ENCODE results near the gene HHAT.

Gene HHAT

DNA sequence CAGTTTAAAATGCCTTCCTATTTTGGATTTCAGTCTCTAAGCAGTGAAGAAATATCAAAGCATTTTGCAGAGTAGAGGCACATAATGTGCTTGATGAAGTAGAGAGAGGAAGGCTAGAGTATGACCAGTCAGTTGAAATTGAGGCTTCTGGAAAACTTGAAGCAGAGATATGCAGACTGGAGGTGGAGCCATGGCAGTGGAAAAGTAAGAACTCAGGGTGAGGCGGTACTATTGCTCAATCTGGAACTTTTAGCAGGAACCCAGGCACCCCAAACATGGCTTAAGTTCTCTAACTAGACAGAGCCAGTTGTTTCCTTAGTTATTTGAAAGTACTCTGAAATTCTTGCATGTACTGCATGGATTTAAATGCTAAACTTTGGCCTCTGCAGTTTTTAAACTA, 288.6 kb downstream of the HHAT start:
- no peak for DNase-seq

DNA sequence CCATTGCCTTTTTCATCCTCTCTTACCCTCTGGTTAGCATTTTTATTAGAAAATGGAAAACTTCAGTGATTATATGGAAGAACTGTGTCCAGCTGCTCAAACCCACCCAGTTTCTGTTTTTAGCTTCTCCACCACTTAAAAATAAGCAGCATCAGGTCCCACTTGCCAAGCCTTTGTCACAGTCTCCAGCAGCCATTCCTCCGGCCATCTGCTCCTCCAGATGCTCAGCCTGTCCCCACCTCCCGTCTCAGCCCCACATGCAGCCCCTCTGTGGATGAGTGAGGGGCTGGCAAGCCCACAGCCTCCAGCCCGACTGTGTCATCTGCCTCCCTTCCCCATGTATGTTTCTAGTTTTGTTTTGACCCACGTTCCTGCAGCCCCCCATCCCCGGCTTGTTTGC, 289.7 kb downstream of the HHAT start:
- no peak for DNase-seq

DNA sequence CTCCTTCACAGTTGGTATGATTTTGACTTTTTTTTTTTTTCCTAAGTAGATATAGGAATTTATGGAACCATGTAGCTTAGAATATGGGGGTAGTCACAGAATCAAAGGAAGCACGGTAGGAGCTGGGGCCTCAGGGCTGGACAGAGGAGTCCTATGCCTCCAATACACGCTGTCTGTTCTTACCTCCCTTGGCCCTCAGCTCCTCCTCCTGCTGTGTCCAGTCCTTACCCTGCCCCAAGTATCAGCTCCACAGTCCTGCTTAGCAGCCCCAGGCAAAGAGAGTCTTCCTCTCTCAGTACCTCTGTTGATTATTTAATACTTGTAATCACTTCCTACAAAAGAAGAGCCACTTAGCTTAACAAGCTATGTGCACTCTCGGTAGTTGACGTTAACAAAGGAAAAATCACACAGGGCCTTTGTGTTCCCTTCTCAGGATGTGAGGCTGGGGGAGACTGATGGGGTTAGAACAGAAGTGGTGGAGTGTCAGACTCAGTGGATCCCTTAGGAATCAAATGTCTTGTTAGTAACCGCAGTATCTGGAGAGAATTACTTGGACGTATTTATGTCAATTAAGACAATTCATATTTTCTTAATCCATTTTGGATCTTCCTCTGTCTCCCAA, 292.3 kb downstream of the HHAT start:
- DNase-seq, result no peak

DNA sequence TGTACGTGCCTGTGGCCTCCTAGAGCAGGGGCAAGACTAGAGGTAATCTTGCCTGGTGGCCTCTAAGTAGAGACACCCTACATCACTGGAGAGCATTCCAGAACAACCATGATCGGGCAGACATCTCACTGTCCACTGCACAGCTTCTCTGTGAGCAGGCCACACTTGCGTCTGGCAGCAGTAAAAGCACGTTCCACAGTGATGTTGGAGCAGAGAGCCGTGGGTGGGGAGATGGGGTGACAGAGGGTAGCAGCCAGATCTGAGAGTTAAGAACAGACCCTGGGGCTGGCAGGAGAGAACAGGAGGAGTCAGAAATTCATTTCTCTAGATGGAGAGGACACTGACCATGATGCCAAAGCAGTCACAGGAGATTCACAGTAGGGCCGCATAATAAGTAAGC, 293.0 kb downstream of the HHAT start:
- no peak for DNase-seq

DNA sequence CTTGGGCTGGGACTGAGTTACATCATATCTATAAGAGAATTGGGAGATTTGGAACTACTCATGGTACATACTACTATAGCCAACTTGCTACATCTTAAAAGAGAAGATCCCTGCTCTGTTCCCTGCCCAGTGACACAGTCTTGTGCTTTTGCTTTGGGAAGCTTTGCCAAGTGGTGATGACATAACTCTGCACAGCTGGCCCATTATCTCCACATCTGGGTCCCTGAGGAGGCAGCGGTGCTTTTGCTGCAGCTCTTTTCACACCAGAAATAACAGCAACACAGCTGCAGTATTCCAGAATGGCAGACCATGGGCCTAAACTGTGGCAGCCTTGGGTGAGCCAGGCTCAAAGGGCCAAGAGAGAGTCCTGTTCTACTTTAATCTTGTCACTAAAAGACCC, 296.0 kb downstream of the HHAT start:
- DNase-seq, result no peak

- DNase-seq, result no peak
Observed at GRCh38 chr1:210625715-210626114, 297.0 kb downstream of the HHAT start.

DNA sequence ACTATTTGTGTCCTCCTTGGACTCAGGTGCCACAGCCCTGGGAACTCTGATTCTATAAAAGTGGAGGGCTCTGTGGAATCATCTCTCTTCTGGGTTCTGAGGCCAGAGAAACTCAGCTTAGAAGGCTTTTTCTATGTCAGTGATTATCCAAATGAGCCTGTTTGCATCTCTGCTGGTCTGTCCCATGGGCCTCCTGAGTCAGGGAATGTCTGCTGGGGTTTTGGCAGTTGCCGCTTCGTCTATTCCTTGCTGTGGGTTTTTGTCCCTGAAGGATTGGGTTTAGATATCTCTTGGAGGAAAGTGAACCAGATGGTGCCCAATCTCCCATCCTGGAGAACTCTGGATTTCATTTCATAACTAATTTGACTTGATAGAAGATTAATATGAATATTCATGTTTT, 297.6 kb downstream of the HHAT start:
- DNase-seq, result no peak

DNA sequence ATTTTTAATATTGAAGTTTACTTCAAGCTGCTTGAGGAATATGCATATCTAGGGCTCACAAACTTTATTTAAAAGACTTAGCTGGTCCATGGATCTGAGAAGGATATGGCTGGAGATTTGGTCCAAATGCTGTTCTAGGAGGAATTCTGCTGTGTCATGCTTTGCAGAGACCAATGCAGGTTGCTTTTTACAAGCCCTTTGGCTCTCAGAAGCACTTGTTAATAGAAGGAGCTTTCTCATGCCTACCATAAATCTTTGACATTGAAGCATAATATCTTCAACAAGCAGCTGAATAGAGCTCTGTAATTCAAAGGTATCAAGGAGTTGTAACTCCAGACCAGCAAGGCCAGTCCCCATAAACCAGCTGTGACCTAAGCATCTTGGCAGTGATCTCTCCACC, 299.1 kb downstream of the HHAT start:
- no peak for DNase-seq

DNA sequence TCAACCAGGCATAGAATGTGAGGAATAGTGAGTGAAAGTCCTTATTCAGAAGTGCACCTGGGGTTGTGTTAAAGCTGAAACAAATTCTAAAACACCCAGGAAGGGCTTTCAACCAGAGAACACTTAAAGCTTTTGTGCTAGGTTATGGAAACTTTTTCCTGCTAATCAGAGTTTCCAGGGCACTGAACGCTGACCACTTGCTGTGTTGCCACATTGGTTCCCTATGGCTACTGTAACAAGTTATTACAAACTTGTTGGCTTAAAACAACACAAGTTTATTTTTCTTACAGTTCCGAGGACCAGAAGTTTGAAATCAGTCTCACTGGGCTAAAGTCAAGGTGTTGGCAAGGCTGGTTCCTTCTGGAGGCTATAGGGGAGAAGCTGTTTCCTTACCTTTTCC, 300.6 kb downstream of the HHAT start:
- DNase-seq, result no peak

DNA sequence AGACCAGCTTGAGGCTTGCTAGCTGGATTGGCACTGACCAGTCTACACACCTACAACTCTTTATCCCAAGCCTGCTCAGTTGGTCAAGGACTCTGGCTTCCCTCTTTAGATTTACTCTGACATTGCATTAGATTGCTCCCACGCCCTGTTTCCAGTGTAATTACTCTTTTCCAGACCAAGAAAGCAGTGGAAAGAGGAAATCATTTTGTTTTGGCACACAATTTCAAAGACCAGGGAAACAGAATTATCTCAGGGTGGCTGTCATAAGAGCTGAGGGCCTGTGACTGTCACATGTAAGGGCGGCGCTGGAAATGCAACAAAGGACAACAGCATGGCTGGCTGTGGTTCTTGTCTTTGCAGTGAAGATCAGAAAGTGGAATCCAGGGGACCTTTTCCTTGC, 302.7 kb downstream of the HHAT start:
- no peak for DNase-seq

GRCh38 chr1:210633140-210633539, 304.4 kb downstream of the HHAT start:
- no peak for DNase-seq

DNA sequence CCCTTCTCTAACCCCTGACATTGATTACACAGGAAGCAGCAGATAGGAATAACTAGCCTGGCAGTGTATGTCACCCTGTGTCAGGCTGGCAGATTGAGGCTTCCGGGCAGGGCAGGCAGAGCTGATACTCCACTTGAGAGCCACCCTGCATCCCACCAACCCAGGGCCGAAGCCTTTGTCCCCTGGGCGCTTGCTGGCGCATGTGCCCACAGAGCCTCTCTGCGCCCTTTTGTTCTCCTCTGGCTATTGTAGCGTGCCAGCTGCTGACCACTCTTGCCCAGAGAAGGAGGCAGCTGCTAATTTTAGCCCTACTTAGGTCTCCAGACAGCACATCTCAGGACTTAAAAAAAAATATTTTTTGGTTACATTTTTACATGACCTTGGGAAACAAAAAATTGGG, 304.9 kb downstream of the HHAT start:
- DNase-seq, result no peak

- no peak for DNase-seq
Observed at GRCh38 chr1:210635108-210635507, 306.4 kb downstream of the HHAT start.

- DNase-seq, result no peak
Observed at GRCh38 chr1:210641582-210641981, 312.9 kb downstream of the HHAT start.

- no peak for DNase-seq
Observed at GRCh38 chr1:210645582-210646257, 317.0 kb downstream of the HHAT start.

- no peak for DNase-seq
Observed at GRCh38 chr1:210646258-210646616, 317.5 kb downstream of the HHAT start.

GRCh38 chr1:210647406-210648333, 319.0 kb downstream of the HHAT start:
- DNase-seq, result no peak

DNA sequence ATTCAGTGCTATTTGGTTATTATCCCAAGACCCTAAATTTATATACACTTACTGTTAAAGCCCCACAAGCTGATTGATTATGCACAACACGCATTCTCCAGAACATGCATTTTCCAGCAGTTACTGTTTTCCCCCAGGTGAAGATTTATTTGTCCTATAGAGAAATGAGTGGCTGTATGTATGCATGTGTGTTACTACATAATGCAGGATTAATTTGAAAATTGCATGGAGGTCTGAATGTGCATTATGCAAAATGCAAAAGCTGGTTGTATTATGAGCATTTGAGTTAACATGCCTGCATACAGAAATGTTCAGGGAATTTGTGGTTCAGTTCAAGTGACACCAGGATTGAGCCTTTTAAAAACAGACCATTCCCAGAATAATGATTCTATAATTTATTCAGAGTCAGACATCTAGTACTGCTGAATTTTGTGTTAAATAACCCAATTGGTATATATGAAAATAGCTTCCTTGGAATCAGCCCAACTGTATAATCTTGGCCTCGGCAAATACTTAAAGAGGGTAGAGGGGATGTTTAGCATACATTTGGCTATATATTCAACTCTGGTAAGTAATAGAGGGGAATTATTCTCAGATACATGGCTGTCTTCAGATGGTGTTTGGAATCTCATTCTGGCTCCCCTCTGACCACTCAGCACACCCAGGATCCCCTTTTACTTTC, 320.0 kb downstream of the HHAT start:
- DNase-seq, result no peak

- DNase-seq, result no peak
Observed at GRCh38 chr1:210650403-210650802, 321.7 kb downstream of the HHAT start.

DNA sequence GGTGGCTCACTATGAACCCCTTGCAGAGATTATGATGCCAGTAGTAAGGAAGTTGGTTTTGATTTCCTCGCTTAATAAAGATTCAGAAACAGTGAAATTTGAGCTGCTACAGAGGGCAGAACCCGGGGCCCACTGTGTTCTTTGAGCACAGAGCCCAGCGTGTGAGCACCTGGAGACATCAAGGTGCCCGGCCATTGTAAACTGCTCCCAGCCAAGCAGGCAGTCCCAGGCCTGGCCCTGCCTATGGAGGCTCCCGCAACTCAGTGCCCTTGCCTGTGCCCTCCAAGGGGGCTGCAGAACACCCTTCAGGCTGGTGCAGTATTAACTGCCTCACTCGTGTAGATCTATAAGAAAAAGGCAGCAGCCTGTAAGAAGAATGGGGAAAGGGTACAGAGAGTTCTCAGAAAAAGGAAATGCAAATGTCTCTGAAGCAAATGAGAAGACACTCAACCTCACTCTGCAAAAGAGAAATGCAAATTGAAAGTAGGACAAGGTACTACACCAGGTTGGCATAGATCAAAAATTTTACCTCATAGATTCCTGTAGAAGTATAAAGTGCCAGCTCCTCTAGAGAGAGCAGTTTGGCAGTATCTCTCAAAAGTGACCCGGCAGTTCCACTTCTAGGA, 323.7 kb downstream of the HHAT start:
- no peak for DNase-seq

- no peak for DNase-seq
Observed at GRCh38 chr1:210653771-210654170, 325.1 kb downstream of the HHAT start.

- no peak for DNase-seq
Observed at GRCh38 chr1:210654176-210654981, 325.7 kb downstream of the HHAT start.

Data from CD4-positive, alpha-beta T cell treated with Interleukin-12 subunit alpha and Interleukin-12 subunit beta, for 1 hour (primary cell).